Osteoblast (primary cell): ENCODE measurements around the gene ATP11A. TPM values are rescaled to one million over a fixed set of nuclear protein-coding genes. Genes with fewer than 3 reads are reported as not detected.

ENCODE experiments used
- DNase-seq: peaks from one replicate; pipeline ENCODE4 v3.0.0; 2011; ENCODE audit warnings: low spot score, mixed read lengths; ENCODE audit not compliant: insufficient read length; ENCODE audit errors: missing footprints
- H2AFZ ChIP-seq: 2 replicates; pipeline ENCODE4 v1.6.0; 2011; ENCODE audit warnings: mild to moderate bottlenecking, low read length
- H3K27ac ChIP-seq: 2 replicates; pipeline ENCODE4 v1.5.1; 2011; ENCODE audit warnings: mild to moderate bottlenecking, low read depth, low read length, moderate library complexity
- H3K27me3 ChIP-seq: 2 replicates; pipeline ENCODE4 v1.6.0; 2012; ENCODE audit warnings: mild to moderate bottlenecking, control low read depth, inconsistent platforms, low read length, moderate library complexity; ENCODE audit not compliant: insufficient read depth
- H3K36me3 ChIP-seq: 2 replicates; pipeline ENCODE4 v1.5.1; 2011; ENCODE audit warnings: mild to moderate bottlenecking, low read length, control low read depth, moderate library complexity; ENCODE audit not compliant: insufficient read depth
- H3K4me1 ChIP-seq: 2 replicates; pipeline ENCODE4 v1.5.1; 2011; ENCODE audit warnings: mild to moderate bottlenecking, low read length, control low read depth, moderate library complexity; ENCODE audit not compliant: insufficient read depth
- H3K4me2 ChIP-seq: 2 replicates; pipeline ENCODE4 v1.6.0; 2011; ENCODE audit warnings: mild to moderate bottlenecking, low read length; ENCODE audit not compliant: insufficient read depth
- H3K4me3 ChIP-seq: fragments of 200-600 bp; sonication (generic); 3 replicates; pipeline ENCODE4 v1.5.1; 2012; ENCODE audit warnings: mild to moderate bottlenecking, low read length, inconsistent platforms; ENCODE audit not compliant: insufficient read depth
- H3K79me2 ChIP-seq: 2 replicates; pipeline ENCODE4 v1.6.0; 2012; ENCODE audit warnings: mild to moderate bottlenecking, low read length, control low read depth, inconsistent platforms; ENCODE audit not compliant: insufficient read depth
- H3K9me3 ChIP-seq: 2 replicates; pipeline ENCODE4 v1.5.1; 2011; ENCODE audit warnings: low read depth, low read length, control low read depth
- H4K20me1 ChIP-seq: 2 replicates; pipeline ENCODE4 v1.6.0; 2012; ENCODE audit warnings: mild to moderate bottlenecking, low read length, control low read depth; ENCODE audit not compliant: insufficient read depth
- total RNA-seq: library from RNA; depleted of rRNA; stranded (reverse); fragments of >200 nt; gene quantifications from 2 replicates; pipeline ENCODE4 v1.2.3, GENCODE V29; 2012
- TF ChIP-seq, protein P1 (sequence below): IDR thresholded peaks from 2 replicates; pipeline ENCODE4 v1.5.1; 2011; ENCODE audit warnings: mild to moderate bottlenecking, low read depth, low read length, moderate library complexity; ENCODE audit errors: extremely low read depth

Gene ATP11A
- total RNA-seq, 1 donor = 7.6 TPM

DNA sequence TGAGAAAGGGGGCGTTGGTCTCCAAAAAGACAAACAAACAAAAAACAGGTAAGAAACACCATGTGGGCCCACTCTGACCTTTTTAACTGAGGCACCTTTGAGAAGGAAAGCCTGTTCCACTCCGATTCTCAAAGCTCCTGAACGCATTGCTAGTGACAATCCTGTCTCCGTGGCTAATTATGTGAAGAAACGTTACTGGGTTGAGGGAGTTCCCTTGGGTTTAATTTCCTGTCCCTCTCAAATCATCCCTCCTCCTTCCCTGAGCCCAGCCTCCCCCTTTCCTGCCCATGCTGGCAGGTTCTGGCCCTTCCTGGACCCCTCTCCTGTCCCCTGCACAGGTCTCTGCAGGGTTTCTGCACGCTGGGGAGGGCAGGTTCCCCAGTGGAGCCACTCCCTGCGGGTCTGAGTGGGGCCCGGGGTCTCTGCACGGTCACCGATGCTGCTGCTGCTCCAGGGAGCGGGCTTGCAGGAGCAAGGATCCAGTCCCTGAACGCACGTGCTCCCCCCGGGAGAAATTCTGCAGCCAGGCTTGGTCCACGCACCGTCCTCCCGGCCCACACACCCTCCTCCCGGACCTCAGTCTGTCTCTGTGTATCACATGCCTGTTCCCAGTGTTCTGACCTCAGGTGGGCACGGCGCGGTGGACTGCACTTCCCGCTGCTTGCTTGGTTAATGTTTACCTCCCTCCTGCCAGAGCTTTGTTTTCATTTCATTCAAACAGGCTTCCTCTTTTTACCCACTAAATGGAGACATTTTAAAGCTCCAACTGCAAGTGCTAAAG, 202.8 kb downstream of the ATP11A start:
- Histone ChIP-seq H4K20me1 (no peaks in the 10 kb centered on the region), H3K9me3 (no peaks in the 10 kb centered on the region), H3K4me2 (no peak overlapping the region), H3K4me1 (no peaks in the 10 kb centered on the region), H3K4me3 (no peak overlapping the region), H3K79me2 (no peaks in the 10 kb centered on the region), H2AFZ (no peak overlapping the region), H3K27me3 (peaks cover 50% of the 10 kb centered on the region), H3K27ac (no peak overlapping the region), H3K36me3 (no peaks in the 10 kb centered on the region)
- peak; percentile 88 for DNase-seq
- TF ChIP-seq, protein P1, sequence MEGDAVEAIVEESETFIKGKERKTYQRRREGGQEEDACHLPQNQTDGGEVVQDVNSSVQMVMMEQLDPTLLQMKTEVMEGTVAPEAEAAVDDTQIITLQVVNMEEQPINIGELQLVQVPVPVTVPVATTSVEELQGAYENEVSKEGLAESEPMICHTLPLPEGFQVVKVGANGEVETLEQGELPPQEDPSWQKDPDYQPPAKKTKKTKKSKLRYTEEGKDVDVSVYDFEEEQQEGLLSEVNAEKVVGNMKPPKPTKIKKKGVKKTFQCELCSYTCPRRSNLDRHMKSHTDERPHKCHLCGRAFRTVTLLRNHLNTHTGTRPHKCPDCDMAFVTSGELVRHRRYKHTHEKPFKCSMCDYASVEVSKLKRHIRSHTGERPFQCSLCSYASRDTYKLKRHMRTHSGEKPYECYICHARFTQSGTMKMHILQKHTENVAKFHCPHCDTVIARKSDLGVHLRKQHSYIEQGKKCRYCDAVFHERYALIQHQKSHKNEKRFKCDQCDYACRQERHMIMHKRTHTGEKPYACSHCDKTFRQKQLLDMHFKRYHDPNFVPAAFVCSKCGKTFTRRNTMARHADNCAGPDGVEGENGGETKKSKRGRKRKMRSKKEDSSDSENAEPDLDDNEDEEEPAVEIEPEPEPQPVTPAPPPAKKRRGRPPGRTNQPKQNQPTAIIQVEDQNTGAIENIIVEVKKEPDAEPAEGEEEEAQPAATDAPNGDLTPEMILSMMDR = no peak

DNA sequence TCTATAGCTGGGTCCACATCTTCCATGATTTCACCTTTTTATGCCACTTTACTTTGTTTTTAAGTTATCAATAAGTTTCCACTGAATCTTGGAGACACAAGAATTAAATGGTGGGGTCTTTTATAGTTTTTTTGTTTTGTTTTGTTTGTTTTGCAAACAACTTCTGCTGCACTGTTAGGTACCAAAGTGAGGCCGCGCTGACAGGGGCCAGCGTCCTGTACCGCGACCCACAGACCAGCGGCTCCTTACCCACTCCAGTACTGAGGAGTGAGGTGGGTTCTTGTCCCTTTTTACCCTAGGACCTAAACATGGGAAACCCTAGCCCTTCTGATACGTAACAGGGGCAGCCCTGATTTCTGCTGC, 203.3 kb downstream of the ATP11A start:
- H2AFZ ChIP-seq = no peak overlapping the region
- no peaks in the 10 kb centered on the region for H4K20me1 ChIP-seq
- no peaks in the 10 kb centered on the region for H3K9me3 ChIP-seq
- H3K4me3 ChIP-seq = no peak overlapping the region
- H3K4me2 ChIP-seq = no peak overlapping the region
- peaks cover 50% of the 10 kb centered on the region for H3K27me3 ChIP-seq
- TF ChIP-seq, protein P1 = no peak
- no peaks in the 10 kb centered on the region for H3K79me2 ChIP-seq
- no peak for DNase-seq
- H3K36me3 ChIP-seq = no peaks in the 10 kb centered on the region
- no peak overlapping the region for H3K27ac ChIP-seq
- no peaks in the 10 kb centered on the region for H3K4me1 ChIP-seq

- H3K27ac ChIP-seq = no peak overlapping the region
- H3K36me3 ChIP-seq = no peaks in the 10 kb centered on the region
- DNase-seq = peak; percentile 92
- no peaks in the 10 kb centered on the region for H3K79me2 ChIP-seq
- no peak overlapping the region for H2AFZ ChIP-seq
- no peaks in the 10 kb centered on the region for H3K9me3 ChIP-seq
- no peaks in the 10 kb centered on the region for H4K20me1 ChIP-seq
- H3K4me1 ChIP-seq = no peaks in the 10 kb centered on the region
- H3K27me3 ChIP-seq = peaks cover 50% of the 10 kb centered on the region
- TF ChIP-seq, protein P1 = no peak
- no peak overlapping the region for H3K4me3 ChIP-seq
- H3K4me2 ChIP-seq = no peak overlapping the region
Observed at GRCh38 chr13:112893570-112894422, 204.0 kb downstream of the ATP11A start.

GRCh38 chr13:112894423-112894672, 204.5 kb downstream of the ATP11A start:
- no peaks in the 10 kb centered on the region for H3K79me2 ChIP-seq
- no peaks in the 10 kb centered on the region for H3K36me3 ChIP-seq
- DNase-seq = no peak
- no peaks in the 10 kb centered on the region for H3K9me3 ChIP-seq
- H3K27ac ChIP-seq = no peak overlapping the region
- no peak overlapping the region for H3K4me3 ChIP-seq
- TF ChIP-seq, protein P1 = no peak
- H3K4me2 ChIP-seq = no peak overlapping the region
- H3K4me1 ChIP-seq = no peaks in the 10 kb centered on the region
- H2AFZ ChIP-seq = no peak overlapping the region
- H3K27me3 ChIP-seq = peaks cover 52% of the 10 kb centered on the region
- no peaks in the 10 kb centered on the region for H4K20me1 ChIP-seq
